GM23338 (cell line): Measurements from ENCODE around the gene CNTNAP2. TPM values are rescaled to one million over a fixed set of nuclear protein-coding genes. Genes with fewer than 3 reads are reported as not detected.

Source experiments
- ATAC-seq: fragments of 200-7000 bp; cut with Tn5 transposase; 3 replicates; pipeline ENCODE4 v1.9.1; 2020
- DNase-seq: peaks from one replicate; pipeline ENCODE4 v3.0.0-alpha.2; 2015; ENCODE audit warnings: low spot score
- H2AFZ ChIP-seq: fragments of 200-600 bp; sonication (generic); 2 replicates; pipeline ENCODE4 v1.8.0; 2016; ENCODE audit warnings: antibody characterized with exemption, mild to moderate bottlenecking, moderate library complexity
- H3F3A ChIP-seq: fragments of 200-600 bp; sonication (generic); replicated peaks from 2 replicates; pipeline ENCODE4 v1.8.0; 2017; ENCODE audit warnings: antibody characterized with exemption, mixed run types, low read depth
- H3K27ac ChIP-seq: fragments of 200-600 bp; sonication (generic); 2 replicates; pipeline ENCODE4 v1.6.1; 2016; ENCODE audit warnings: low read depth
- H3K27me3 ChIP-seq: fragments of 200-600 bp; sonication (generic); 2 replicates; pipeline ENCODE4 v1.8.0; 2016; ENCODE audit warnings: mild to moderate bottlenecking, mixed run types, moderate library complexity; ENCODE audit not compliant: insufficient read depth
- H3K36me3 ChIP-seq: fragments of 200-600 bp; sonication (generic); 2 replicates; pipeline ENCODE4 v1.8.0; 2016; ENCODE audit warnings: mild to moderate bottlenecking; ENCODE audit not compliant: insufficient read depth
- H3K4me1 ChIP-seq: fragments of 200-600 bp; sonication (generic); 2 replicates; pipeline ENCODE4 v1.8.0; 2016; ENCODE audit warnings: mild to moderate bottlenecking, moderate library complexity; ENCODE audit not compliant: insufficient read depth
- H3K4me2 ChIP-seq: fragments of 200-600 bp; sonication (generic); 2 replicates; pipeline ENCODE4 v1.7.1; 2017; ENCODE audit warnings: mixed run types
- H3K4me3 ChIP-seq: fragments of 200-600 bp; sonication (generic); 2 replicates; pipeline ENCODE4 v1.6.1; 2016; ENCODE audit warnings: mixed run types
- H3K79me2 ChIP-seq: fragments of 200-600 bp; sonication (generic); replicated peaks from 2 replicates; pipeline ENCODE4 v1.8.0; 2017; ENCODE audit warnings: mild to moderate bottlenecking; ENCODE audit not compliant: insufficient read depth
- H3K9me2 ChIP-seq: fragments of 200-600 bp; sonication (generic); 2 replicates; pipeline ENCODE4 v1.8.0; 2017; ENCODE audit not compliant: insufficient read depth
- H4K20me1 ChIP-seq: fragments of 200-600 bp; sonication (generic); replicated peaks from 2 replicates; pipeline ENCODE4 v1.8.0; 2017; ENCODE audit warnings: mild to moderate bottlenecking; ENCODE audit not compliant: insufficient read depth
- H3K27ac Mint-ChIP-seq: 2 replicates; pipeline ENCODE4 v1.8.0; 2020; ENCODE audit warnings: inconsistent platforms, mild to moderate bottlenecking, moderate library complexity, mixed read lengths
- H3K27me3 Mint-ChIP-seq: 3 replicates; pipeline ENCODE4 v1.8.0; 2022; ENCODE audit warnings: low read depth, mild to moderate bottlenecking, moderate library complexity, mixed read lengths, inconsistent platforms; ENCODE audit not compliant: insufficient read depth, poor library complexity
- H3K36me3 Mint-ChIP-seq: 3 replicates; pipeline ENCODE4 v1.8.0; 2021; ENCODE audit warnings: low read depth, mild to moderate bottlenecking, inconsistent platforms, moderate library complexity, mixed read lengths
- H3K4me1 Mint-ChIP-seq: 3 replicates; pipeline ENCODE4 v1.8.0; 2020; ENCODE audit warnings: mild to moderate bottlenecking, inconsistent platforms, mixed read lengths
- H3K4me3 Mint-ChIP-seq: 3 replicates; pipeline ENCODE4 v1.8.0; 2021; ENCODE audit warnings: moderate library complexity, mild to moderate bottlenecking, inconsistent platforms, mixed read lengths
- H3K9me3 Mint-ChIP-seq: 3 replicates; pipeline ENCODE4 v1.8.0; 2020; ENCODE audit warnings: moderate library complexity, mild to moderate bottlenecking, inconsistent platforms, mixed read lengths
- CREB1 ChIP-seq: fragments of 250-450 bp; sonication (Bioruptor Pico); IDR thresholded peaks from 2 replicates; pipeline ENCODE4 v1.5.0; 2020; ENCODE audit warnings: low read depth, mild to moderate bottlenecking, moderate library complexity
- CTCF ChIP-seq, 2 experiments: fragments of 200-600 bp in 1 of 2; sonication (generic) in 1 of 2; conservative IDR thresholded peaks; 2 replicates each; pipeline versions ENCODE4 v1.5.1 to v1.6.1; 2016 to 2017; ENCODE audit warnings: antibody characterized with exemption in 2 of 2, low read depth in 2 of 2, mild to moderate bottlenecking in 2 of 2, moderate library complexity in 1 of 2
- ETS1 ChIP-seq: IDR thresholded peaks from 2 replicates; pipeline ENCODE4 v1.6.1; 2016; ENCODE audit warnings: antibody characterized with exemption
- EZH2 ChIP-seq: fragments of 200-600 bp; sonication (generic); IDR thresholded peaks from one replicate; pipeline ENCODE4 v1.8.0; 2017; ENCODE audit warnings: antibody characterized with exemption, mild to moderate bottlenecking, low read depth; ENCODE audit not compliant: unreplicated experiment
- EZH2phosphoT487 ChIP-seq: fragments of 200-600 bp; sonication (generic); IDR thresholded peaks from one replicate; pipeline ENCODE4 v1.8.1; 2018; ENCODE audit warnings: antibody characterized with exemption; ENCODE audit not compliant: unreplicated experiment
- JUNB ChIP-seq: IDR thresholded peaks from one replicate; pipeline ENCODE4 v1.6.1; 2016; ENCODE audit warnings: antibody characterized with exemption; ENCODE audit not compliant: unreplicated experiment
- NANOG ChIP-seq: IDR thresholded peaks from 2 replicates; pipeline ENCODE4 v1.6.1; 2016; ENCODE audit warnings: antibody characterized with exemption, borderline replicate concordance
- POLR2AphosphoS5 ChIP-seq: IDR thresholded peaks from 2 replicates; pipeline ENCODE4 v1.6.1; 2016; ENCODE audit warnings: antibody characterized with exemption, low read depth
- REST ChIP-seq: IDR thresholded peaks from one replicate; pipeline ENCODE4 v1.6.1; 2018; ENCODE audit warnings: antibody characterized with exemption; ENCODE audit not compliant: unreplicated experiment
- STAT1 ChIP-seq: IDR thresholded peaks from one replicate; pipeline ENCODE4 v1.6.1; 2016; ENCODE audit warnings: antibody characterized with exemption; ENCODE audit not compliant: unreplicated experiment
- ZNF114 ChIP-seq: fragments of 250-450 bp; sonication (Bioruptor Pico); IDR thresholded peaks from 2 replicates; pipeline ENCODE4 v1.5.0; 2020; ENCODE audit warnings: mild to moderate bottlenecking, moderate library complexity
- ZNF331 ChIP-seq: fragments of 250-450 bp; sonication (Bioruptor Pico); IDR thresholded peaks from 2 replicates; pipeline ENCODE4 v1.5.0; 2020; ENCODE audit warnings: low read depth, mild to moderate bottlenecking, moderate library complexity
- ZNF462 ChIP-seq: fragments of 250-450 bp; sonication (Bioruptor Pico); IDR thresholded peaks from 2 replicates; pipeline ENCODE4 v1.5.0; 2020; ENCODE audit warnings: mild to moderate bottlenecking, moderate library complexity
- polyA plus RNA-seq: library from polyadenylated mRNA; unstranded; fragments of >200 nt; fragmentation: Nextera tagmentation; extraction: Ambion mirVana; gene quantifications from 2 replicates; pipeline ENCODE4 v1.2.1, GENCODE V29; 2016
- total RNA-seq: library from RNA; depleted of rRNA; stranded (reverse); fragments of >200 nt; shearing (Covaris generic); gene quantifications from 2 replicates; pipeline ENCODE4 v1.2.3, GENCODE V29; 2014

The CNTNAP2 gene
- total and polyA plus RNA-seq, 2 experiments from 2014 or later, result 38.2 to 61.3 TPM

GRCh38 chr7:146528581-146528980 is 412.0 kb downstream of the CNTNAP2 start:
- no peaks in the 10 kb centered on the region for H3K4me1 Mint-ChIP-seq
- no peaks in the 10 kb centered on the region for H3K4me1 ChIP-seq
- H3K36me3 ChIP-seq, result no peaks in the 10 kb centered on the region
- no peaks in the 10 kb centered on the region for H3K36me3 Mint-ChIP-seq
- DNase-seq (no peak), ATAC-seq (no peak)
- no peaks in the 10 kb centered on the region for H3F3A ChIP-seq
- no peaks in the 10 kb centered on the region for H4K20me1 ChIP-seq
- H2AFZ ChIP-seq, result no peak overlapping the region
- TF ChIP-seq ZNF462 (CRISPR knock-in tag) (no peak), NANOG (no peak), POLR2AphosphoS5 (no peak), CTCF (conservative IDR thresholded peaks at IDR 0.05; ENCODE audit: low read depth in 2 of 2) (no peak), CREB1 (CRISPR knock-in tag) (no peak), ETS1 (no peak), EZH2 (no peak), ZNF114 (CRISPR knock-in tag) (no peak), JUNB (no peak), ZNF331 (CRISPR knock-in tag) (no peak), EZH2phosphoT487 (no peak), REST (no peak), STAT1 (no peak)
- H3K9me3 Mint-ChIP-seq, result peaks cover 6% of the 10 kb centered on the region; the same call in 2 of the 3 replicates
- no peaks in the 10 kb centered on the region for H3K27me3 ChIP-seq
- no peak overlapping the region for H3K4me3 Mint-ChIP-seq
- no peak overlapping the region for H3K27ac ChIP-seq
- H3K27me3 Mint-ChIP-seq, result no peaks in the 10 kb centered on the region
- no peak overlapping the region for H3K4me2 ChIP-seq
- H3K27ac Mint-ChIP-seq, result no peak overlapping the region
- H3K4me3 ChIP-seq, result no peak overlapping the region
- H3K9me2 ChIP-seq, result no peaks in the 10 kb centered on the region
- H3K79me2 ChIP-seq, result no peaks in the 10 kb centered on the region
